GM10266 (cell line): ENCODE data around the gene CFAP210.

Experiments
- DNase-seq: peaks from one replicate; pipeline ENCODE4 v3.0.0; 2012; ENCODE audit errors: extremely low spot score
- TF ChIP-seq, protein P1 (sequence below): IDR thresholded peaks from 2 replicates; pipeline ENCODE4 v1.5.1; 2012; ENCODE audit warnings: mild to moderate bottlenecking, low read depth; ENCODE audit not compliant: control insufficient read depth, insufficient read depth; ENCODE audit errors: missing control alignments

CFAP210 gene

DNA sequence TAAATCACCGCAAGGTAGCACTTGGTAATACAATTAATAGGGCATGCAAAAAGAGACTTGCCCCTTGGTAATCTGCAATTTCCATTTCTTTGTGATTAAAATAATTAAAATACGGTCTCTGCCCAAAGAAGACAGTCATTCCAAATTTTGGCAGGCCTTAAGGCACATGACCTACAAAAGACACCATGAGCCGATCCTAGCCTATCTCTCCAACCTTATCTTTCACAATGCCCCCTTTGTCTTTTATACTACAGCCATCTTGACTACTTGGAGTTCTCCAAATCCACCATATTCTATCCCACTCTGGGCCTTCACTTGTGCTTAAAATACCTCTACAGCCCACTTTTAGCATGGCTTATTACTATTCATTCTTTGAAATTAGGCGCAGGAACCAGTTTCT lies 23.3 kb downstream of the CFAP210 start:
- no peak for DNase-seq
- TF ChIP-seq, protein P1, sequence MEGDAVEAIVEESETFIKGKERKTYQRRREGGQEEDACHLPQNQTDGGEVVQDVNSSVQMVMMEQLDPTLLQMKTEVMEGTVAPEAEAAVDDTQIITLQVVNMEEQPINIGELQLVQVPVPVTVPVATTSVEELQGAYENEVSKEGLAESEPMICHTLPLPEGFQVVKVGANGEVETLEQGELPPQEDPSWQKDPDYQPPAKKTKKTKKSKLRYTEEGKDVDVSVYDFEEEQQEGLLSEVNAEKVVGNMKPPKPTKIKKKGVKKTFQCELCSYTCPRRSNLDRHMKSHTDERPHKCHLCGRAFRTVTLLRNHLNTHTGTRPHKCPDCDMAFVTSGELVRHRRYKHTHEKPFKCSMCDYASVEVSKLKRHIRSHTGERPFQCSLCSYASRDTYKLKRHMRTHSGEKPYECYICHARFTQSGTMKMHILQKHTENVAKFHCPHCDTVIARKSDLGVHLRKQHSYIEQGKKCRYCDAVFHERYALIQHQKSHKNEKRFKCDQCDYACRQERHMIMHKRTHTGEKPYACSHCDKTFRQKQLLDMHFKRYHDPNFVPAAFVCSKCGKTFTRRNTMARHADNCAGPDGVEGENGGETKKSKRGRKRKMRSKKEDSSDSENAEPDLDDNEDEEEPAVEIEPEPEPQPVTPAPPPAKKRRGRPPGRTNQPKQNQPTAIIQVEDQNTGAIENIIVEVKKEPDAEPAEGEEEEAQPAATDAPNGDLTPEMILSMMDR = no peak

DNA sequence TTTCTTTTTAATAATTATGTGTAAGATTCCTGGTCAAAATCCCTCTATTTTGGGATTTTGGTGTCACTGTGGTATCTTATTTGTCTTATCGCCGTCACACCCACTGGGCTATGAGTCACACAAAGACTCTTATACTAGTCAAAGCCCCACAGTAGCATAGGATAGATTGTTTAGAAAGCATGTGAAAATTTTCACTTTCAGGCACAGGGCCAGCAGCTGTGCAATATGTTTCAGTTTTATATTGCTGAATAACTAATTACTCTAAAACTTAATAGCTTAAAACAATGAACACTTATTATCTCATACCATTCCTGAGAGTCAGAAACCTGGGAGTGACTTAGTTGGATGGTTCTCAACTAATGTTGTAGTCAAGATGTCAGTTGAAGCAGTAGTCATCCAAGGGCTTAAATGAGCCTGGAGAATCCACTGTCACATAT lies 24.0 kb downstream of the CFAP210 start:
- DNase-seq = no peak
- TF ChIP-seq, protein P1 = no peak

DNA sequence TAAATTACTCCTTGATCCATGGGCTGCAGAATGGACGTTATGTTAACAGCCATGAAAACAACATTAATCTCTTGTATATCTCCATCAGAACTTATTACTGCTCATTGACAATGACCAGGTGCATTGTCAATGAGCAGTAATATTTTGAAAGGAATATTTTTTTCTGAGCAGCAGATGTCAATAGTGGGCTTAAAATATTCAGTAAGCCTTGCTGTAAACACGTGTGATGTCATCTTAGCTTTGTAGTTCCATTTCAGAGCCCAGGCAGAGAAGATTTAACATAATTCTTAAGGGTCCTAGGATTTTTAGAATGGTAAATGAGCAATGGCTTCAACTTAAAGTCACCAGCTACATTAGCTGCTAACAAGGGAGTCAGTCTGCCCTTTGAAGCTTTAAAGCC lies 26.6 kb downstream of the CFAP210 start:
- TF ChIP-seq, protein P1 = no peak
- no peak for DNase-seq

DNA sequence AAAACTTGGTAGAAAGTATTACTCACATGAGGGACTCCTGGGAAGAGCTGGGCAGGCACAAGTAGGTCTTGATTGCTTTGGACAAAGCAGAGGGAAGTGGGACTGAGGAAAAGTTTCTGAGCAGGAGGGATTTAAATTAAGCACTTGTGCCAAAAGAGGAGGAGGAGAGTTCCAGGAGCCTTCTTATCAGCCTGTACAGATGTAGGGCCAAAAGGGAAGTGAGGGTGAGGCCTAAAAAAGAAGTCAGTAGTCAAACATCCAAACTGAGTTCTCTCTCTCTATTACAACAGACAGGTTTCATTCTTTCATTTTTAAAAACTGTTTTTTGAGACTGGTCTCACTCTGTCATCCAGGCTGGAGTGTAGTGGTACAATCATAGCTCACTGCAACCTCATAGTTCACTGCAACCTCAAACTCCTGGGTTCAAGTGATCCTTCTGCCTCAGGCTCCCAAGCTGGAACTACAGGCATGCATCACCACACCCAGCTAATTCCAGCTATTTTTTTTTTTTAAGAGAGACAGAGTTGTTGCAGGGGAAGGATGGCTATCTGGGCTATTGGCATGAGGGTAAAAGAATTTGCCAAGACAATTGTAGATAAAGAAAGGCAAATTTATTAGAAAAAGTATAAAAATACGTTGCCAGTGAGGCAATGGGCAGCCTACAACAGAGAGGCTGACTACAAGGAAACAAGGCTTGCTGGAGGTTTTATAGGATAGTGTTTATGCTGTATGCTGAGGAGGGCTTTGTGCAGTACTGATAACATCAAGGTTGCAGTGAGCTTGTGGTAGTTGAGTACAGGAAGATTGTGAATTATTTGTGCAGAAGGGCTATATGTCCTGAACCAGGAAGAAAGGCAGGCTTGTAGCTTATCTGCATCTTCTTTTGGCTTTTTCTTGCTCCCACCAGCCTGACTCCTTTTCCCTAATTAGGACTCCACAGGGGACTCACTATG lies 29.0 kb downstream of the CFAP210 start:
- TF ChIP-seq, protein P1 = no peak
- DNase-seq = no peak

DNA sequence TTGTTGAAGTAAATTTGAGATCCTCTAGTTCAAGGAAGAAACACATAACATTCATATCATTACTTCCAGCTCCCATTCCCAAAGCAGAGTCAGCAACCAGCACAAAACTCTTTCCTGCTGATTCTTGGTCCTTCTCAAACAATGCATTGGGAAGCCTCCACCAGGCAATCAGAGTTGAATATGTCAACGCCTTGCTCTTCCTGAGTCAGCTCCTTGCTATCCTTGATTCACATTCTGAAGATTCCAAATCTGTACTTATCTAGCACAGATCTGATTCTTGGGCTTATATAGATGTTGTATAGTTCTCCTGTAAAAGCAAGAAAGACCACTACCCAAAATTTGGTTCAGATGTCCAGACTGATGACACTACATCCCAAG lies 29.6 kb downstream of the CFAP210 start:
- DNase-seq = no peak

DNA sequence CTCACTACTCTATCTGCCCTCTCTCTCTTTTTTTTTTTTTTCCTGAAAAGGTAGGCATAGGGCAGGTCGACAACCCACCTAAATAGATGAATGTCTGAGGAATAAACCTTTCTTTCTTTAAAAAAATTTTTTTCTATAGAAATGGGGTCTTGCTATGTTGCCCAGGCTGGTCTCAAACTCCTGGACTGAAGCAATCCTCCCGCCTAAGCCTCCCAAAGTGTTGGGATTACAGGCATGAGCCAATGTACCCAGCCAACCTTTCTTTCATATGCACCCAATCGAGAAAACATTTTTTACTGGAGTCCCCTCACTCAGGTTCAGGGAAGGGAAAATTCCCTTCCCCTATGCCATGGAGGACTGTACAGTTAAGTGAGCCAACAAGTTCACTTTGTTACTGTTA lies 31.0 kb downstream of the CFAP210 start:
- TF ChIP-seq, protein P1 = no peak
- no peak for DNase-seq

More for the DNA sequence above, 29.6 kb downstream of the CFAP210 start:
- TF ChIP-seq, protein P1 = no peak

DNA sequence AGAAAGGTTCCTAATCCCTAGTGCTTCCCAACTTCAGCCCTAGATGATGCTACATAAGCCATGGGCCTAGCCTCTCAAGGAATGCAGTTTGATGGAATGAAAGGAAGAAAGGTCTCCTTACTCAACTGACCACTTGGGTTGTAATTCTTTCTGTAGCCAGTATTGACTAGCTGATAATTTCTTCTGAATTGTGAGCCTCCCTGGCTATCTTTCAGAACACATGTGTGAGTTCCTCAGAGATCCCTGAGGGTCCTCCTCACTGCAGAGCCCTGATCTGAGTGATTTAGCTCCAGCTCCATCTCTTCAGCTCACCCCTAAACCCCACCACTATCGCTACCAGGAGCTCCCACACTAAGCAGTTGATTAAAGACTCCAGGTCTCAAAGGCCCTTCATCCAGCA lies 31.5 kb downstream of the CFAP210 start:
- no peak for DNase-seq
- TF ChIP-seq, protein P1 = no peak
